Measurements from ENCODE around the gene NDRG2. TPM values are rescaled to one million over a fixed set of nuclear protein-coding genes. Genes with fewer than 3 reads are reported as not detected.

The NDRG2 gene
- total and polyA plus RNA-seq, 8 donors, result 61.3 to 418 (median 107) TPM

- intact Hi-C loops (cut with DNase I; ENCODE audit: low total_unique reads), result no loop called here
- WGBS, 5 donors, result 30 to 43% (median 38%) methylated on average over 3 of the region's 3 CpGs
- no peak for TF ChIP-seq CTCF (IDR thresholded peaks at IDR 0.05)
- TF ChIP-seq POLR2AphosphoS5 (IDR thresholded peaks at IDR 0.05), result no peak
- no peak for TF ChIP-seq POLR2A (IDR thresholded peaks at IDR 0.05)
- no peak for TF ChIP-seq EP300 (IDR thresholded peaks at IDR 0.05)
Measured at GRCh38 chr14:21026988-21027315, 2.1 kb upstream of the NDRG2 start.

GRCh38 chr14:21026274-21026987 lies 1.6 kb upstream of the NDRG2 start:
- H3K4me1 ChIP-seq, result peaks cover 12 to 52% (median 39%) of the 10 kb centered on the region in 4 donors
- peaks cover 4 to 11% (median 8%) of the 10 kb centered on the region in 4 donors for H3K36me3 ChIP-seq
- peaks cover 0 to 14% (median 0%) of the 10 kb centered on the region in 3 donors for H3K27me3 ChIP-seq
- H3K9me3 ChIP-seq, result no peaks in the 10 kb centered on the region
- peak overlapping the region in 4 of 5 donors; percentile 82 to 91 (median 88) for H3K27ac ChIP-seq
- TF ChIP-seq EP300 (IDR thresholded peaks at IDR 0.05), result no peak
- WGBS, 5 donors, result 62 to 72% (median 64%) methylated on average over 6 to 7 of the region's 7 CpGs
- peak overlapping the region in 2 of 4 donors; percentile 89 to 90 for H3K4me3 ChIP-seq
- intact Hi-C loops (cut with DNase I; ENCODE audit: low total_unique reads), result no loop called here
- DNase-seq, result peak in 1 of 2 donors; percentile 74

More at GRCh38 chr14:21026988-21027315, 2.1 kb upstream of the NDRG2 start:
- Histone ChIP-seq H3K27ac (peak overlapping the region in 3 of 5 donors; percentile 86 to 91 (median 91)), H3K36me3 (peaks cover 0 to 5% (median 3%) of the 10 kb centered on the region in 4 donors), H3K4me1 (peaks cover 12 to 50% (median 39%) of the 10 kb centered on the region in 4 donors), H3K27me3 (peaks cover 0 to 14% (median 0%) of the 10 kb centered on the region in 3 donors), H3K9me3 (no peaks in the 10 kb centered on the region), H3K4me3 (no peak overlapping the region)
- no peak for DNase-seq

- Histone ChIP-seq H3K36me3 (peaks cover 9 to 19% (median 16%) of the 10 kb centered on the region in 4 donors), H3K4me1 (peaks cover 12 to 60% (median 39%) of the 10 kb centered on the region in 4 donors), H3K4me3 (peak overlapping the region; percentile 83 to 90 (median 86)), H3K27ac (peak overlapping the region; percentile 75 to 91 (median 86)), H3K9me3 (no peaks in the 10 kb centered on the region), H3K27me3 (peaks cover 0 to 14% (median 0%) of the 10 kb centered on the region in 3 donors)
- TF ChIP-seq CTCF (IDR thresholded peaks at IDR 0.05), result no peak
- TF ChIP-seq POLR2A (IDR thresholded peaks at IDR 0.05), result no peak
- TF ChIP-seq POLR2AphosphoS5 (IDR thresholded peaks at IDR 0.05), result no peak
- no peak for TF ChIP-seq EP300 (IDR thresholded peaks at IDR 0.05)
- DNase-seq, result peak; percentile 35 to 79
- intact Hi-C loops (cut with DNase I; ENCODE audit: low total_unique reads), result no loop called here
- 7 to 17% (median 10%) methylated on average over 44 to 58 of the region's 58 CpGs for WGBS, 5 donors
Measured at GRCh38 chr14:21025371-21026273, 761 bp upstream of the NDRG2 start.

- intact Hi-C loops (cut with DNase I; ENCODE audit: low total_unique reads), result no loop called here
- Histone ChIP-seq H3K27me3 (peaks cover 0 to 14% (median 0%) of the 10 kb centered on the region in 3 donors), H3K4me1 (peaks cover 12 to 63% (median 39%) of the 10 kb centered on the region in 4 donors), H3K36me3 (peaks cover 26 to 35% (median 33%) of the 10 kb centered on the region in 4 donors), H3K27ac (peak overlapping the region; percentile 65 to 91 (median 86)), H3K4me3 (peak overlapping the region; percentile 83 to 90 (median 86)), H3K9me3 (no peaks in the 10 kb centered on the region)
- TF ChIP-seq POLR2AphosphoS5 (IDR thresholded peaks at IDR 0.05) (no peak), CTCF (IDR thresholded peaks at IDR 0.05) (no peak), POLR2A (IDR thresholded peaks at IDR 0.05) (no peak), EP300 (IDR thresholded peaks at IDR 0.05) (no peak)
- peak; percentile 35 to 55 for DNase-seq
- WGBS, 5 donors, result 14 to 20% (median 16%) methylated on average over 17 of the region's 17 CpGs
Measured at GRCh38 chr14:21023817-21024584, 860 bp downstream of the NDRG2 start.
